A549 (cell line): ENCODE measurements around the gene MEGF6. TPM values are rescaled to one million over a fixed set of nuclear protein-coding genes. Genes with fewer than 3 reads are reported as not detected.

Source experiments
- ATAC-seq, 2 experiments: fragments of 200-7000 bp in 1 of 2; fragments of >200 bp in 1 of 2; cut with Nextera tagmentation in 1 of 2; cut with Tn5 transposase in 1 of 2; 3 replicates each; pipeline versions ENCODE4 v1.8.0 to v1.9.1; 2018 to 2020; ENCODE audit warnings: mild to moderate bottlenecking in 1 of 2, moderate library complexity in 1 of 2
- CTCF ChIA-PET: fragments of 300-600 bp; sonication (Branson Sonifier 250); formaldehyde crosslinking; extraction: SDS; loops from one replicate; lab custom pipeline; 2021; ENCODE audit warnings: antibody characterized with exemption, inconsistent platforms; lab: Yijun Ruan, JAX
- POLR2A ChIA-PET: fragments of 350-600 bp; formaldehyde crosslinking; extraction: SDS; loops from one replicate; lab custom pipeline; 2021; ENCODE audit warnings: antibody characterized with exemption, inconsistent platforms; lab: Yijun Ruan, JAX
- DNase-seq, 2 experiments: peaks; one replicate each; pipeline versions ENCODE4 v3.0.0 to v3.0.0-alpha.2; 2011 to 2016; ENCODE audit warnings: low read depth in 1 of 2, low spot score in 1 of 2
- FAIRE-seq: peaks from 2 replicates; lab custom pipeline; 2011; peaks lifted over from hg19 to GRCh38; lab: Jason Lieb, UNC
- H3K27ac ChIP-seq, 2 experiments: fragments of >200 bp; sonication (Bioruptor Twin); formaldehyde crosslinking; 3 replicates each; pipeline ENCODE4 v1.5.1; 2016 to 2017
- H3K4me1 ChIP-seq: fragments of >200 bp; sonication (Bioruptor Twin); formaldehyde crosslinking; 3 replicates; pipeline ENCODE4 v1.6.1; 2016
- H3K4me2 ChIP-seq: fragments of >200 bp; sonication (Bioruptor Twin); formaldehyde crosslinking; 3 replicates; pipeline ENCODE4 v1.6.1; 2016
- H3K4me3 ChIP-seq: fragments of >200 bp; sonication (Bioruptor Twin); formaldehyde crosslinking; 3 replicates; pipeline ENCODE4 v1.5.1; 2016
- H3K9me3 ChIP-seq: fragments of >200 bp; sonication (Bioruptor Twin); formaldehyde crosslinking; 3 replicates; pipeline ENCODE4 v1.6.1; 2016
- BCL3 ChIP-seq: fragments of >200 bp; sonication (Bioruptor Twin); formaldehyde crosslinking; IDR thresholded peaks from 3 replicates; pipeline ENCODE4 v1.6.1; 2016
- CBX2 ChIP-seq: fragments of 200-600 bp; sonication (generic); IDR thresholded peaks from 2 replicates; pipeline ENCODE4 v1.6.1; 2016; ENCODE audit warnings: low read depth, mild to moderate bottlenecking, borderline replicate concordance
- CBX8 ChIP-seq: fragments of 200-600 bp; sonication (generic); IDR thresholded peaks from 2 replicates; pipeline ENCODE4 v1.6.1; 2016
- CEBPB ChIP-seq, 2 experiments: fragments of >200 bp in 1 of 2; sonication (Bioruptor Twin) in 1 of 2; formaldehyde crosslinking in 1 of 2; IDR thresholded peaks; 2 replicates each; pipeline ENCODE4 v1.6.1; 2012 to 2016
- CHD4 ChIP-seq: fragments of 200-600 bp; sonication (generic); IDR thresholded peaks from 2 replicates; pipeline ENCODE4 v1.6.1; 2016; ENCODE audit warnings: antibody characterized with exemption, mild to moderate bottlenecking, borderline replicate concordance
- EHMT2 ChIP-seq: fragments of 200-600 bp; sonication (generic); IDR thresholded peaks from 2 replicates; pipeline ENCODE4 v1.6.1; 2016; ENCODE audit warnings: antibody characterized with exemption, low read depth, mild to moderate bottlenecking, moderate library complexity
- FOXS1 ChIP-seq: fragments of 250-450 bp; sonication (Bioruptor Pico); IDR thresholded peaks from 2 replicates; pipeline ENCODE4 v1.5.0; 2020; ENCODE audit warnings: mild to moderate bottlenecking, moderate library complexity
- HDAC2 ChIP-seq: fragments of 200-600 bp; sonication (generic); IDR thresholded peaks from 2 replicates; pipeline ENCODE4 v1.6.1; 2016
- HMGXB4 ChIP-seq: fragments of 250-450 bp; sonication (Bioruptor Pico); IDR thresholded peaks from 2 replicates; pipeline ENCODE4 v1.5.0; 2021; ENCODE audit warnings: mild to moderate bottlenecking, moderate library complexity, borderline replicate concordance
- HOXA7 ChIP-seq: fragments of 250-450 bp; sonication (Bioruptor Pico); IDR thresholded peaks from 2 replicates; pipeline ENCODE4 v1.5.0; 2020; ENCODE audit warnings: mild to moderate bottlenecking, moderate library complexity
- HOXB5 ChIP-seq: fragments of 250-450 bp; sonication (Bioruptor Pico); IDR thresholded peaks from 2 replicates; pipeline ENCODE4 v1.5.0; 2020; ENCODE audit warnings: mild to moderate bottlenecking, moderate library complexity
- KDM1A ChIP-seq: fragments of 200-600 bp; sonication (generic); IDR thresholded peaks from 2 replicates; pipeline ENCODE4 v1.6.1; 2016; ENCODE audit warnings: low read depth, mild to moderate bottlenecking
- KDM5A ChIP-seq: fragments of 200-600 bp; sonication (generic); IDR thresholded peaks from 2 replicates; pipeline ENCODE4 v1.6.1; 2016; ENCODE audit warnings: antibody characterized with exemption, mild to moderate bottlenecking
- MAFK ChIP-seq: fragments of 450-650 bp; IDR thresholded peaks from 2 replicates; pipeline ENCODE4 v1.6.1; 2014; ENCODE audit not compliant: partially characterized antibody
- MYC ChIP-seq: IDR thresholded peaks from 2 replicates; pipeline ENCODE4 v1.6.1; 2012; ENCODE audit warnings: mild to moderate bottlenecking, inconsistent platforms, low read length, improper control_type of control experiment, borderline replicate concordance
- NR3C1 ChIP-seq: fragments of >200 bp; sonication (Bioruptor Twin); formaldehyde crosslinking; IDR thresholded peaks from 3 replicates; pipeline ENCODE4 v1.6.1; 2017
- RCOR1 ChIP-seq: fragments of 150-350 bp; IDR thresholded peaks from 2 replicates; pipeline ENCODE4 v1.6.1; 2014; ENCODE audit warnings: antibody characterized with exemption, low read length, low read depth
- TP53 ChIP-seq: fragments of 250-450 bp; sonication (Bioruptor Pico); IDR thresholded peaks from 2 replicates; pipeline ENCODE4 v1.5.0; 2021; ENCODE audit warnings: mild to moderate bottlenecking, moderate library complexity
- ZC3H11A ChIP-seq: fragments of 450-650 bp; IDR thresholded peaks from 2 replicates; pipeline ENCODE4 v1.6.1; 2014; ENCODE audit warnings: antibody characterized with exemption, mild to moderate bottlenecking
- ZFP36 ChIP-seq: fragments of 450-650 bp; IDR thresholded peaks from 2 replicates; pipeline ENCODE4 v1.6.1; 2014; ENCODE audit warnings: borderline replicate concordance; ENCODE audit not compliant: partially characterized antibody
- ZSCAN20 ChIP-seq: fragments of 250-450 bp; sonication (Bioruptor Pico); IDR thresholded peaks from 2 replicates; pipeline ENCODE4 v1.8.0; 2022; ENCODE audit warnings: mild to moderate bottlenecking, moderate library complexity
- WGBS: methylation state at CpG from one replicate; pipeline ENCODE4 v1.1.6; 2017; ENCODE audit errors: missing lambda C conversion rate; 5-methylcytosine and 5-hydroxymethylcytosine counted together
- polyA plus RNA-seq, 4 experiments: library from polyadenylated mRNA; depleted of rRNA in 3 of 4; stranded (reverse); fragments of >200 nt; fragmentation: RNase III in 1 of 4; extraction: RNeasy Plus Mini Kit Qiagen cat#74134 plus additional on column Dnase treatment in 1 of 4; gene quantifications; 2 replicates in 3 of 4; 3 replicates in 1 of 4; pipeline ENCODE4 v1.2.3, GENCODE V29; 2011 to 2017
- TF ChIP-seq, protein P1 (sequence below): fragments of 250-450 bp; sonication (Bioruptor Pico); IDR thresholded peaks from 2 replicates; pipeline ENCODE4 v1.5.0; 2020; ENCODE audit warnings: low read depth, mild to moderate bottlenecking, moderate library complexity
- TF ChIP-seq, protein P2 (sequence below): IDR thresholded peaks from 2 replicates; pipeline ENCODE4 v1.6.1; 2012
- TF ChIP-seq, protein P3 (sequence below): fragments of 200-600 bp; sonication (generic); IDR thresholded peaks from 2 replicates; pipeline ENCODE4 v1.6.1; 2016; ENCODE audit warnings: antibody characterized with exemption, mild to moderate bottlenecking, moderate library complexity

Gene MEGF6
- polyA plus RNA-seq, 2 of the 4 experiments (the other 2 are of a cell fraction): 0.66 to 13.7 TPM

- CTCF ChIA-PET: interaction anchor here (0.7 to 1.2 kb wide), 4 partner anchors 13 to 30 kb away, joined by 3 to 4 read pairs (median 3); no protein-coding TSS in a partner anchor
These were observed 96.0 kb downstream of the MEGF6 start for GRCh38 chr1:3515272-3515671.

DNA sequence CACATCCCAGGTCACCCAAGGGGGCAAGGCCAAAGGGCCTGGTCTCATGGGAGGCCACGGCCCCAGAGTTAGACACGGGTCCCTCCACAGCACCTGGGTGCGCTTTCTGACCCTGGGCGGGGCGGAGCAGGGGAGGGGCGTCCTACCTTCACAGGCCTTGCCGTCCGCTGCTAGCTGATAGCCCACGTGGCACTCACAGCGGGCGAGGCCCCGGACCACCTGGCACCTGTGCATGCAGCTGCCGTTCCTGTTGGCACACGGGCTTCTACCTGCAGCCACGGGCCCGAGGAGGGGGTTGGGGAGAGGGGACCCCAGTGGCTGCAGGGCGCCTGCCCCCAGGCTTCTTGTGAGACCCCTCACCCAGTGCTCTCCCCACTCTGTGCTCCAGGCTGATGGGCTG is 96.9 kb downstream of the MEGF6 start:
- DNase-seq (no peak), ATAC-seq (no peak), FAIRE-seq (no peak)
- TF ChIP-seq FOXS1 (CRISPR knock-in tag) (no peak), HOXA7 (no peak), ZC3H11A (no peak), NR3C1 (no peak), ZFP36 (no peak), EHMT2 (no peak), MYC (no peak)
- TF ChIP-seq, protein P1, sequence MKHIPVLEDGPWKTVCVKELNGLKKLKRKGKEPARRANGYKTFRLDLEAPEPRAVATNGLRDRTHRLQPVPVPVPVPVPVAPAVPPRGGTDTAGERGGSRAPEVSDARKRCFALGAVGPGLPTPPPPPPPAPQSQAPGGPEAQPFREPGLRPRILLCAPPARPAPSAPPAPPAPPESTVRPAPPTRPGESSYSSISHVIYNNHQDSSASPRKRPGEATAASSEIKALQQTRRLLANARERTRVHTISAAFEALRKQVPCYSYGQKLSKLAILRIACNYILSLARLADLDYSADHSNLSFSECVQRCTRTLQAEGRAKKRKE (CRISPR knock-in tag): no peak
- peaks cover 7% of the 10 kb centered on the region; the same call in 2 of the 3 replicates for H3K4me1 ChIP-seq
- WGBS: 87% methylated on average over 14 of the region's 17 CpGs
- H3K4me2 ChIP-seq: no peak overlapping the region
- CTCF ChIA-PET: interaction anchor here (0.7 to 1.3 kb wide), 3 partner anchors 12 to 62 kb away, joined by 3 read pairs; no protein-coding TSS in a partner anchor
- H3K4me3 ChIP-seq: no peak overlapping the region
- POLR2A ChIA-PET: no interaction called here
- H3K27ac ChIP-seq: no peak overlapping the region
- no peaks in the 10 kb centered on the region for H3K9me3 ChIP-seq

More at GRCh38 chr1:3515272-3515671, 96.0 kb downstream of the MEGF6 start:
- no peak for TF ChIP-seq HMGXB4
- no peak for TF ChIP-seq HOXB5
- TF ChIP-seq MAFK: no peak
- no peak for TF ChIP-seq RCOR1
- TF ChIP-seq NR3C1: no peak
- TF ChIP-seq, protein P1 (CRISPR knock-in tag): no peak
- no peak for TF ChIP-seq ZSCAN20 (CRISPR knock-in tag)
- DNase-seq (no peak), ATAC-seq (no peak), FAIRE-seq (no peak)
- WGBS: 63% methylated on average over 3 of the region's 12 CpGs
- H3K4me3 ChIP-seq: no peak overlapping the region
- H3K9me3 ChIP-seq: no peaks in the 10 kb centered on the region
- no peak overlapping the region for H3K4me2 ChIP-seq
- POLR2A ChIA-PET: no interaction called here
- H3K27ac ChIP-seq: no peak overlapping the region
- no peaks in the 10 kb centered on the region; the same call in 1 of the 3 replicates for H3K4me1 ChIP-seq

DNA sequence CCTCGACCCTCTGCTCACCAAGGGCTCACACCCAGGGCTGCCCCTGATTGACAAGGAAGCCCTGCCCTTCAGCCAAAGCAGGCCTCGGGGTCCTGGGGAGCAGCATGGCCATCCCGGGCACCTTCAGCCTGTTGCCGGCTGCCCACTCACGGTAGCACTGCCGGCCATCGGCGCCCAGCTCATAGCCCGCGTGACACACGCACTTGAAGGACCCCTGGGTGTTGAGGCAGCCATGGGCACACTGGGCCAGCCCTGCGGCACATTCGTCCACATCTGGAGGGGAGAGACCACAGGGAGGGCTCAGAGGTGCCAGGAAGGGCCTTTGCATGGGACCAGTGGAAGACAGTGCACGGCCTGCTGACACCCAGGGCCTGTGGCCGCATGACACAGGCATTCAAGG is 99.5 kb downstream of the MEGF6 start:
- no peak overlapping the region for H3K27ac ChIP-seq
- ChIA-PET POLR2A (no interaction called here), CTCF (interaction anchor here (1.3 kb wide), 1 partner anchor 19 kb away, joined by 3 read pairs; no protein-coding TSS in a partner anchor)
- peaks cover 7% of the 10 kb centered on the region; the same call in 2 of the 3 replicates for H3K4me1 ChIP-seq
- FAIRE-seq (no peak), DNase-seq (no peak), ATAC-seq (no peak)
- WGBS: 100% methylated on average over 2 of the region's 15 CpGs
- no peaks in the 10 kb centered on the region for H3K9me3 ChIP-seq
- no peak overlapping the region for H3K4me2 ChIP-seq
- H3K4me3 ChIP-seq: no peak overlapping the region
- TF ChIP-seq ZC3H11A (no peak), BCL3 (no peak), EHMT2 (no peak), CBX2 (no peak), KDM1A (no peak), TP53 (CRISPR knock-in tag) (no peak), KDM5A (no peak), MAFK (no peak), HDAC2 (no peak), CHD4 (no peak), CBX8 (no peak), CEBPB (IDR thresholded peaks at IDR 0.05) (no peak)
- TF ChIP-seq, protein P1 (CRISPR knock-in tag): no peak
- TF ChIP-seq, protein P2, sequence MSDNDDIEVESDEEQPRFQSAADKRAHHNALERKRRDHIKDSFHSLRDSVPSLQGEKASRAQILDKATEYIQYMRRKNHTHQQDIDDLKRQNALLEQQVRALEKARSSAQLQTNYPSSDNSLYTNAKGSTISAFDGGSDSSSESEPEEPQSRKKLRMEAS: no peak
- TF ChIP-seq, protein P3, sequence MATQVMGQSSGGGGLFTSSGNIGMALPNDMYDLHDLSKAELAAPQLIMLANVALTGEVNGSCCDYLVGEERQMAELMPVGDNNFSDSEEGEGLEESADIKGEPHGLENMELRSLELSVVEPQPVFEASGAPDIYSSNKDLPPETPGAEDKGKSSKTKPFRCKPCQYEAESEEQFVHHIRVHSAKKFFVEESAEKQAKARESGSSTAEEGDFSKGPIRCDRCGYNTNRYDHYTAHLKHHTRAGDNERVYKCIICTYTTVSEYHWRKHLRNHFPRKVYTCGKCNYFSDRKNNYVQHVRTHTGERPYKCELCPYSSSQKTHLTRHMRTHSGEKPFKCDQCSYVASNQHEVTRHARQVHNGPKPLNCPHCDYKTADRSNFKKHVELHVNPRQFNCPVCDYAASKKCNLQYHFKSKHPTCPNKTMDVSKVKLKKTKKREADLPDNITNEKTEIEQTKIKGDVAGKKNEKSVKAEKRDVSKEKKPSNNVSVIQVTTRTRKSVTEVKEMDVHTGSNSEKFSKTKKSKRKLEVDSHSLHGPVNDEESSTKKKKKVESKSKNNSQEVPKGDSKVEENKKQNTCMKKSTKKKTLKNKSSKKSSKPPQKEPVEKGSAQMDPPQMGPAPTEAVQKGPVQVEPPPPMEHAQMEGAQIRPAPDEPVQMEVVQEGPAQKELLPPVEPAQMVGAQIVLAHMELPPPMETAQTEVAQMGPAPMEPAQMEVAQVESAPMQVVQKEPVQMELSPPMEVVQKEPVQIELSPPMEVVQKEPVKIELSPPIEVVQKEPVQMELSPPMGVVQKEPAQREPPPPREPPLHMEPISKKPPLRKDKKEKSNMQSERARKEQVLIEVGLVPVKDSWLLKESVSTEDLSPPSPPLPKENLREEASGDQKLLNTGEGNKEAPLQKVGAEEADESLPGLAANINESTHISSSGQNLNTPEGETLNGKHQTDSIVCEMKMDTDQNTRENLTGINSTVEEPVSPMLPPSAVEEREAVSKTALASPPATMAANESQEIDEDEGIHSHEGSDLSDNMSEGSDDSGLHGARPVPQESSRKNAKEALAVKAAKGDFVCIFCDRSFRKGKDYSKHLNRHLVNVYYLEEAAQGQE: no peak
